ENCODE results near the gene SEC23A.

Gene SEC23A

GRCh38 chr14:38994731-38995130 lies 108.3 kb downstream of the SEC23A start:
- TF ChIP-seq, protein P1, sequence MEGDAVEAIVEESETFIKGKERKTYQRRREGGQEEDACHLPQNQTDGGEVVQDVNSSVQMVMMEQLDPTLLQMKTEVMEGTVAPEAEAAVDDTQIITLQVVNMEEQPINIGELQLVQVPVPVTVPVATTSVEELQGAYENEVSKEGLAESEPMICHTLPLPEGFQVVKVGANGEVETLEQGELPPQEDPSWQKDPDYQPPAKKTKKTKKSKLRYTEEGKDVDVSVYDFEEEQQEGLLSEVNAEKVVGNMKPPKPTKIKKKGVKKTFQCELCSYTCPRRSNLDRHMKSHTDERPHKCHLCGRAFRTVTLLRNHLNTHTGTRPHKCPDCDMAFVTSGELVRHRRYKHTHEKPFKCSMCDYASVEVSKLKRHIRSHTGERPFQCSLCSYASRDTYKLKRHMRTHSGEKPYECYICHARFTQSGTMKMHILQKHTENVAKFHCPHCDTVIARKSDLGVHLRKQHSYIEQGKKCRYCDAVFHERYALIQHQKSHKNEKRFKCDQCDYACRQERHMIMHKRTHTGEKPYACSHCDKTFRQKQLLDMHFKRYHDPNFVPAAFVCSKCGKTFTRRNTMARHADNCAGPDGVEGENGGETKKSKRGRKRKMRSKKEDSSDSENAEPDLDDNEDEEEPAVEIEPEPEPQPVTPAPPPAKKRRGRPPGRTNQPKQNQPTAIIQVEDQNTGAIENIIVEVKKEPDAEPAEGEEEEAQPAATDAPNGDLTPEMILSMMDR (conservative IDR thresholded peaks at IDR 0.05; ENCODE audit: low read length): no peak
- no peak for TF ChIP-seq EZH2phosphoT487 (IDR thresholded peaks at IDR 0.05; ENCODE audit: borderline replicate concordance)
- H3K9ac ChIP-seq (ENCODE audit: low read depth, low read length, poor library complexity, severe bottlenecking): no peak overlapping the region

DNA sequence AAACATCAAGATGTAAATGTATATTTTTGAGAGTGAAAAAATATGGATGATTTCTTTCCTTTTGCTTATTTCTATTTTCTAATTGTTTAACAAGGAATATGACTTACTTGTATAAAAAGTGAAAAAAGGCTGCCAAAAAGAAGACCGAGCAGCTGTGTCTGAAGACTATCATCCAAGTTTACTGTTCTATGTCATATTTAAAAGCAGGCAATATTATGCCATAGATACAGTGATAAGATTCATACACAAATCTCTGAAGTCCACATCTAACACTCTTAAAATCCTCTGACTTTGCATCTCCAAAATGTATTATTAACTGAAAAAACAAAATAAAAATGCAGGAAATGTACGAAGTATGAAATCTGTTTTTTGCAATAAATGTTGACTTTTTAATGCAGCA lies 109.1 kb downstream of the SEC23A start:
- no peaks in the 10 kb centered on the region for H4K20me1 ChIP-seq (ENCODE audit: insufficient read depth, low read length, poor library complexity, severe bottlenecking)
- no peak overlapping the region for H3K4me2 ChIP-seq (ENCODE audit: low read depth, low read length, poor library complexity, severe bottlenecking)
- no peak overlapping the region for H3K4me3 ChIP-seq (ENCODE audit: low read length, poor library complexity, severe bottlenecking)
- no peak overlapping the region for H3K9ac ChIP-seq (ENCODE audit: low read depth, low read length, poor library complexity, severe bottlenecking)
- H3K4me1 ChIP-seq (ENCODE audit: insufficient read depth, low read length, poor library complexity, severe bottlenecking): no peaks in the 10 kb centered on the region
- H3K79me2 ChIP-seq (ENCODE audit: insufficient read depth, low read length): no peaks in the 10 kb centered on the region
- no peak overlapping the region for H2AFZ ChIP-seq (ENCODE audit: low read length)
- H3K27me3 ChIP-seq (ENCODE audit: insufficient read depth, low read length, poor library complexity, severe bottlenecking): no peaks in the 10 kb centered on the region
- no peaks in the 10 kb centered on the region for H3K9me2 ChIP-seq (replicated peaks; ENCODE audit: low read depth, low read length)
- H3K36me3 ChIP-seq (ENCODE audit: insufficient read depth, low read length): no peaks in the 10 kb centered on the region
- no peaks in the 10 kb centered on the region for H3K9me3 ChIP-seq (ENCODE audit: insufficient read depth, low read depth, low read length)
- no peaks in the 10 kb centered on the region for H3F3A ChIP-seq (ENCODE audit: low read depth)
- TF ChIP-seq, protein P1 (conservative IDR thresholded peaks at IDR 0.05; ENCODE audit: low read length): no peak
- TF ChIP-seq EZH2phosphoT487 (IDR thresholded peaks at IDR 0.05; ENCODE audit: borderline replicate concordance): no peak

More at GRCh38 chr14:38994731-38995130, 108.3 kb downstream of the SEC23A start:
- Histone ChIP-seq H4K20me1 (ENCODE audit: insufficient read depth, low read length, poor library complexity, severe bottlenecking) (no peaks in the 10 kb centered on the region), H3K4me3 (ENCODE audit: low read length, poor library complexity, severe bottlenecking) (no peak overlapping the region), H3F3A (ENCODE audit: low read depth) (no peaks in the 10 kb centered on the region), H3K9me2 (replicated peaks; ENCODE audit: low read depth, low read length) (no peaks in the 10 kb centered on the region), H3K4me2 (ENCODE audit: low read depth, low read length, poor library complexity, severe bottlenecking) (no peak overlapping the region), H2AFZ (ENCODE audit: low read length) (no peak overlapping the region), H3K9me3 (ENCODE audit: insufficient read depth, low read depth, low read length) (no peaks in the 10 kb centered on the region), H3K4me1 (ENCODE audit: insufficient read depth, low read length, poor library complexity, severe bottlenecking) (no peaks in the 10 kb centered on the region), H3K36me3 (ENCODE audit: insufficient read depth, low read length) (no peaks in the 10 kb centered on the region), H3K27me3 (ENCODE audit: insufficient read depth, low read length, poor library complexity, severe bottlenecking) (no peaks in the 10 kb centered on the region), H3K79me2 (ENCODE audit: insufficient read depth, low read length) (no peaks in the 10 kb centered on the region)

DNA sequence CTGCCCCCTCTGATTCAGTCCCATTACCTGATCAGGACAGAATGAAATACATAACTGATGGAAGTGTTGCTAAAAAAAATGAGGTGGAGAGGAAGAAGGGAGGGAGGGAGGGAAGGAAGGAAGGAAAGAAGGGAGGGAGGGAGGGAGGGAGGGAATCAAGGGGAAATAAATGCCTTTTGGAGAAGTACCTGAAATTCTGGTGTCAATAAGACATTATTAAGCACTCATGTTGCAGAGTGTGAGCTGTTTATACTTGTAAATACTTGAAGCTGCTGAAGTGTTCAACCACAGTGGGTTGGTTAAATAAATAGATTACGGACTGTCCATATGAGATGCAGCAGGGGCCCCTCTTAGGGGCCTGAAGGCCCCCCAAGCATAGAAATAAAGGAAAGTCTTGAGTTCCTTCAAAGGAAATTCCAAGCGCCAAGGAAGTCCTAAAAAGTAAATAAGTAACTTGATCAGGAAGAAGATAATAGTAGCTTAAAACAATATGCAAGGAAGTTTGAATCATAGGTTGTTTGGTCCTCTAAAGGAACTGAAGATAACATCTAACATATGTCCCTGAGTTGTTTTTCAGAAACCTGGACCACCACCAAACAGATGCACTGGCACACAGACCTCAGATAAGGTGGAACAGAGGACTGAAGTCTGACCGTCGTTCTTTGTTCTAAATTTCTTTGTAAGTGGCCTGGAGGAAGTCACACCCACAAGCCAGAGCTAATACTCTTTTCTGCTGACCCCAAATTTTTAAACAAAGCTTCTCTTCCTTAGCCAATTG lies 110.8 kb downstream of the SEC23A start:
- H3F3A ChIP-seq (ENCODE audit: low read depth): no peaks in the 10 kb centered on the region
- TF ChIP-seq, protein P1 (conservative IDR thresholded peaks at IDR 0.05; ENCODE audit: low read length): no peak
- TF ChIP-seq EZH2phosphoT487 (IDR thresholded peaks at IDR 0.05; ENCODE audit: borderline replicate concordance): no peak

More for the DNA sequence above, 110.8 kb downstream of the SEC23A start:
- Histone ChIP-seq H3K79me2 (ENCODE audit: insufficient read depth, low read length) (no peaks in the 10 kb centered on the region), H3K27me3 (ENCODE audit: insufficient read depth, low read length, poor library complexity, severe bottlenecking) (no peaks in the 10 kb centered on the region), H3K4me3 (ENCODE audit: low read length, poor library complexity, severe bottlenecking) (no peak overlapping the region), H4K20me1 (ENCODE audit: insufficient read depth, low read length, poor library complexity, severe bottlenecking) (no peaks in the 10 kb centered on the region), H3K36me3 (ENCODE audit: insufficient read depth, low read length) (no peaks in the 10 kb centered on the region), H2AFZ (ENCODE audit: low read length) (no peak overlapping the region), H3K9ac (ENCODE audit: low read depth, low read length, poor library complexity, severe bottlenecking) (no peak overlapping the region), H3K4me1 (ENCODE audit: insufficient read depth, low read length, poor library complexity, severe bottlenecking) (no peaks in the 10 kb centered on the region), H3K9me3 (ENCODE audit: insufficient read depth, low read depth, low read length) (no peaks in the 10 kb centered on the region), H3K9me2 (replicated peaks; ENCODE audit: low read depth, low read length) (no peaks in the 10 kb centered on the region), H3K4me2 (ENCODE audit: low read depth, low read length, poor library complexity, severe bottlenecking) (no peak overlapping the region)
